Neural cell (in vitro differentiated cells): ENCODE measurements around the gene AFF3.

Source experiments
- CTCF ChIP-seq: fragments of 450-650 bp; IDR thresholded peaks from 2 replicates; pipeline ENCODE4 v1.5.1; 2014; ENCODE audit warnings: antibody characterized with exemption, mild to moderate bottlenecking, moderate library complexity; ENCODE audit not compliant: poor library complexity, severe bottlenecking
- EZH2 ChIP-seq: fragments of 200-600, 300-800 bp; shearing (Covaris generic), sonication (generic); IDR thresholded peaks from 2 replicates; pipeline ENCODE4 v1.6.1; 2014; ENCODE audit warnings: antibody characterized with exemption, low read length, borderline replicate concordance, mild to moderate bottlenecking; ENCODE audit not compliant: insufficient read depth, poor library complexity, severe bottlenecking
- MXI1 ChIP-seq: fragments of 450-650 bp; conservative IDR thresholded peaks from 2 replicates; pipeline ENCODE4 v1.6.1; 2014; ENCODE audit warnings: antibody characterized with exemption, mild to moderate bottlenecking; ENCODE audit not compliant: poor library complexity, severe bottlenecking
- POLR2AphosphoS5 ChIP-seq: IDR thresholded peaks from 2 replicates; pipeline ENCODE4 v1.6.1; 2012
- RAD21 ChIP-seq: fragments of 450-650 bp; conservative IDR thresholded peaks from 2 replicates; pipeline ENCODE4 v1.6.1; 2014; ENCODE audit warnings: antibody characterized with exemption, mild to moderate bottlenecking, moderate library complexity
- SMC3 ChIP-seq: fragments of 450-650 bp; conservative IDR thresholded peaks from 2 replicates; pipeline ENCODE4 v1.6.1; 2014; ENCODE audit warnings: antibody characterized with exemption, mild to moderate bottlenecking, moderate library complexity; ENCODE audit not compliant: poor library complexity

- no peak for TF ChIP-seq CTCF
- TF ChIP-seq POLR2AphosphoS5 = no peak
- TF ChIP-seq EZH2 = no peak
- TF ChIP-seq SMC3 = no peak
- no peak for TF ChIP-seq RAD21
- no peak for TF ChIP-seq MXI1
Observed at GRCh38 chr2:99776906-99777646, 365.3 kb downstream of the AFF3 start.
